ENCODE measurements around the gene S100A9. TPM values are rescaled to one million over a fixed set of nuclear protein-coding genes. Genes with fewer than 3 reads are reported as not detected.

Gene S100A9
- total and polyA plus RNA-seq, 4 donors = 394 to 16,342 (median 659) TPM

DNA sequence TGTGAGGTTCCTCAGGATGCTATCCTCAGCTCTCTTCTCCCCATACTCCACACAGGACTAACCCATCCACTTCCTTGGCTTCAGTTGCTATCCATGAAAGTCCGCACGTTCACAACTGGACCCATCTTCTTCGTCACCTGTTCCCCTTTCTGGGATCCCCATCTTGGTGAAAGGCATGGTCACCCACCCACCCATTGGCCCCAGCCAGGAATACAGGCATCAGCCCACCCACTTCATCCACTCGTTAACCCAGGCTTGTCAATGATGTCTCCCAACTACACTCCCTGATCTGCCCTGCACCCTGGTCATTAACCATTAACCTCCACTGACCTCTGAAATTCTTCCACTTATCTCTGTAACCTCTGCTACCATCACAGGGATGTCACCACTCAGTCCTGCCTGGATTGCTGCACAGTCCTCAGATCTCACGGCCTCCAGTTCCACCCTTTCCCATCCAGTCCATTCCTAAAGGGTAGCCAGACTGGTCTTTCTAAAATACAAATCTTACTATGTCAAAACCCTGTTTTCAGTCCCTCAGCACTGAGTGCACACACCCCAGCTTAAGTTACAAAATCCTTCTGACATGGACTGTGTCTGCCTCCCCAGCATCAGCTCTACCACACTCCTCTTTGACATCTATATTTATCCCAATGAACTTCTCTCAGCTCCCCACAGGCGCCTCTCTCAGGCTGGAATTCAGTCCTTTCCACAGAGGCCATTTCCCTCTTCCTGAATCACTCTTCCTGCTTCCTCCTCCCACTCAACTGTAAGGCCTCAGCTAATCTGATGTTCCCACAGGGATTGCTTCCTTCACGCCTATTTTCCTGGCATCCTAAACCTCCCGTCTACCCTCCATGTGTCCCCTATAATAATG is 19.4 kb upstream of the S100A9 start:
- Histone ChIP-seq H3K27ac (ENCODE audit: low read depth in 1 of 2, low read length in 1 of 2) (no peak overlapping the region), H3K4me1 (ENCODE audit: control insufficient read depth in 5 of 5, insufficient read depth in 5 of 5, low read length in 5 of 5) (no peaks in the 10 kb centered on the region), H3K36me3 (ENCODE audit: control insufficient read depth in 4 of 4, insufficient read depth in 4 of 4, low read length in 4 of 4) (no peaks in the 10 kb centered on the region), H3K27me3 (ENCODE audit: control insufficient read depth in 3 of 3, insufficient read depth in 3 of 3, low read length in 2 of 3) (peaks cover 0 to 3% (median 0%) of the 10 kb centered on the region in 3 donors), H3K9ac (ENCODE audit: insufficient read depth in 1 of 2, low read length in 2 of 2) (no peak overlapping the region), H3K9me3 (ENCODE audit: control insufficient read depth in 4 of 4, insufficient read depth in 3 of 4, low read length in 3 of 4) (no peaks in the 10 kb centered on the region), H3K4me3 (no peak overlapping the region)
- no peak for TF ChIP-seq CTCF (IDR thresholded peaks at IDR 0.05; ENCODE audit: control extremely low read depth, extremely low read depth)
- DNase-seq (no peak), ATAC-seq (ENCODE audit: insufficient read depth, low FRiP score) (no peak)
- WGBS, 2 donors = 71 to 84% methylated on average over 8 of the region's 8 CpGs

- no peak for TF ChIP-seq CTCF (IDR thresholded peaks at IDR 0.05; ENCODE audit: control extremely low read depth, extremely low read depth)
- H3K27ac ChIP-seq (ENCODE audit: low read depth in 1 of 2, low read length in 1 of 2) = no peak overlapping the region
- ATAC-seq (ENCODE audit: insufficient read depth, low FRiP score) = no peak
- H3K9ac ChIP-seq (ENCODE audit: insufficient read depth in 1 of 2, low read length in 2 of 2) = no peak overlapping the region
- H3K4me3 ChIP-seq = no peak overlapping the region
- WGBS, 2 donors = 31 to 63% methylated on average over 6 of the region's 6 CpGs
- no peak for DNase-seq
- peaks cover 0 to 3% (median 0%) of the 10 kb centered on the region in 3 donors for H3K27me3 ChIP-seq (ENCODE audit: control insufficient read depth in 3 of 3, insufficient read depth in 3 of 3, low read length in 2 of 3)
- peaks cover 0 to 4% (median 0%) of the 10 kb centered on the region in 5 donors for H3K4me1 ChIP-seq (ENCODE audit: control insufficient read depth in 5 of 5, insufficient read depth in 5 of 5, low read length in 5 of 5)
- H3K9me3 ChIP-seq (ENCODE audit: control insufficient read depth in 4 of 4, insufficient read depth in 3 of 4, low read length in 3 of 4) = no peaks in the 10 kb centered on the region
- H3K36me3 ChIP-seq (ENCODE audit: control insufficient read depth in 4 of 4, insufficient read depth in 4 of 4, low read length in 4 of 4) = no peaks in the 10 kb centered on the region
Observed at GRCh38 chr1:153339802-153340201, 17.9 kb upstream of the S100A9 start.

- DNase-seq (no peak), ATAC-seq (ENCODE audit: insufficient read depth, low FRiP score) (no peak)
- H3K9ac ChIP-seq (ENCODE audit: insufficient read depth in 1 of 2, low read length in 2 of 2) = no peak overlapping the region
- TF ChIP-seq CTCF (IDR thresholded peaks at IDR 0.05; ENCODE audit: control extremely low read depth, extremely low read depth) = no peak
- peaks cover 0 to 8% (median 0%) of the 10 kb centered on the region in 5 donors for H3K4me1 ChIP-seq (ENCODE audit: control insufficient read depth in 5 of 5, insufficient read depth in 5 of 5, low read length in 5 of 5)
- peaks cover 0 to 3% (median 0%) of the 10 kb centered on the region in 3 donors for H3K27me3 ChIP-seq (ENCODE audit: control insufficient read depth in 3 of 3, insufficient read depth in 3 of 3, low read length in 2 of 3)
- no peaks in the 10 kb centered on the region for H3K36me3 ChIP-seq (ENCODE audit: control insufficient read depth in 4 of 4, insufficient read depth in 4 of 4, low read length in 4 of 4)
- H3K9me3 ChIP-seq (ENCODE audit: control insufficient read depth in 4 of 4, insufficient read depth in 3 of 4, low read length in 3 of 4) = no peaks in the 10 kb centered on the region
- no peak overlapping the region for H3K4me3 ChIP-seq
- 79 to 91% methylated on average over 10 of the region's 10 CpGs for WGBS, 2 donors
- H3K27ac ChIP-seq (ENCODE audit: low read depth in 1 of 2, low read length in 1 of 2) = no peak overlapping the region
Observed at GRCh38 chr1:153340356-153340755, 17.3 kb upstream of the S100A9 start.
